ENCODE measurements around the gene IRF9.

The IRF9 gene

GRCh38 chr14:24122416-24122815, 38.6 kb upstream of the IRF9 start:
- no peak for DNase-seq
- Histone ChIP-seq H3K4me3 (no peak overlapping the region), H3K4me1 (peaks cover 0 to under 1% (median 0%) of the 10 kb centered on the region in 4 donors), H3K27ac (no peak overlapping the region), H3K9me3 (no peaks in the 10 kb centered on the region), H3K36me3 (peaks cover 63 to 72% (median 64%) of the 10 kb centered on the region in 3 donors), H3K27me3 (no peaks in the 10 kb centered on the region)
- TF ChIP-seq CTCF (IDR thresholded peaks at IDR 0.05): no peak
- intact Hi-C loops (cut with DNase I; ENCODE audit: low total_unique reads): no loop called here

- no peak overlapping the region for H3K27ac ChIP-seq
- H3K4me1 ChIP-seq: no peaks in the 10 kb centered on the region
- no peak overlapping the region for H3K4me3 ChIP-seq
- H3K27me3 ChIP-seq: no peaks in the 10 kb centered on the region
- no peaks in the 10 kb centered on the region for H3K9me3 ChIP-seq
- DNase-seq: peak in 1 of 2 donors; percentile 33
- intact Hi-C loops (cut with DNase I; ENCODE audit: low total_unique reads): no loop called here
- peaks cover 59 to 68% (median 61%) of the 10 kb centered on the region in 3 donors for H3K36me3 ChIP-seq
- TF ChIP-seq CTCF (IDR thresholded peaks at IDR 0.05): no peak
Measured at GRCh38 chr14:24122898-24123297, 38.2 kb upstream of the IRF9 start.

- H3K27me3 ChIP-seq: no peaks in the 10 kb centered on the region
- H3K4me3 ChIP-seq: no peak overlapping the region
- no peaks in the 10 kb centered on the region for H3K4me1 ChIP-seq
- peak in 1 of 2 donors; percentile 41 for DNase-seq
- peaks cover 51 to 60% (median 53%) of the 10 kb centered on the region in 3 donors for H3K36me3 ChIP-seq
- H3K9me3 ChIP-seq: no peaks in the 10 kb centered on the region
- no peak overlapping the region for H3K27ac ChIP-seq
- TF ChIP-seq CTCF (IDR thresholded peaks at IDR 0.05): no peak
- intact Hi-C loops (cut with DNase I; ENCODE audit: low total_unique reads): no loop called here
Measured at GRCh38 chr14:24123424-24124417, 37.3 kb upstream of the IRF9 start.

DNA sequence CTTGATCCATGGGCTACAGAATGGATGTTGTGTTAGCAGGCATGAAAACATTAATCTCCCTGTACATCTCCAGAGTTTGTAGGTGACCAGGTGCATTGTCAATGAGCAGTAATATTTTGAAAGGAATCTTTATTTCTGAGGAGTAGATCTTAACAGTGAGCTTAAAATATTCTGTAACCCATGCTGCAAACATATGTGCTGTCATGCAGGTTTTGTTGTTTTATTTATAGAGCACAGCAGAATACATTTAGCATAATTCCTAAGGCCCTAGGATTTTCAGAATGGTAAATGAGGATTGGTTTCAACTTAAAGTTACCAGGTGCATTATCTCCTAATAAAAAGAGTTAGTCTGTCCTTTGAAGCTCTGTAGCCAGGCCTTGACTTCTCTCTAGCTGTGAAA, 34.1 kb upstream of the IRF9 start:
- DNase-seq: no peak
- TF ChIP-seq CTCF (IDR thresholded peaks at IDR 0.05): no peak
- intact Hi-C loops (cut with DNase I; ENCODE audit: low total_unique reads): no loop called here
- Histone ChIP-seq H3K36me3 (peaks cover 19 to 34% (median 21%) of the 10 kb centered on the region in 3 donors), H3K27ac (no peak overlapping the region), H3K4me3 (no peak overlapping the region), H3K4me1 (peaks cover 0 to 9% (median 0%) of the 10 kb centered on the region in 4 donors), H3K27me3 (no peaks in the 10 kb centered on the region), H3K9me3 (no peaks in the 10 kb centered on the region)

- Histone ChIP-seq H3K4me3 (no peak overlapping the region), H3K27ac (no peak overlapping the region), H3K9me3 (no peaks in the 10 kb centered on the region), H3K27me3 (no peaks in the 10 kb centered on the region), H3K36me3 (peaks cover 13 to 26% (median 13%) of the 10 kb centered on the region in 3 donors), H3K4me1 (peaks cover 0 to 9% (median 0%) of the 10 kb centered on the region in 4 donors)
- peak in 1 of 2 donors; percentile 1 for DNase-seq
- TF ChIP-seq CTCF (IDR thresholded peaks at IDR 0.05): no peak
- intact Hi-C loops (cut with DNase I; ENCODE audit: low total_unique reads): no loop called here
Measured at GRCh38 chr14:24127673-24128072, 33.4 kb upstream of the IRF9 start.

All from tibial artery (tissue), 4 donors.